Coronary artery (tissue), 2 donors: ENCODE results near the gene ADGRG4.

ENCODE experiments used
- DNase-seq: peaks from one replicate; pipeline ENCODE4 v3.0.0-alpha.2; 2017; ENCODE audit warnings: low spot score
- H3K27ac ChIP-seq, 2 donors: fragments of 200-600 bp; sonication (generic); one replicate each; pipeline ENCODE4 v1.5.1; 2016 to 2019
- H3K4me3 ChIP-seq: fragments of 200-600 bp; sonication (generic); 2 replicates; pipeline ENCODE4 v1.5.1; 2016; ENCODE audit warnings: mild to moderate bottlenecking, moderate library complexity
- CTCF ChIP-seq: fragments of 200-600 bp; sonication (generic); IDR thresholded peaks from one replicate; pipeline ENCODE4 v1.5.1; 2019; ENCODE audit warnings: antibody characterized with exemption

The ADGRG4 gene

GRCh38 chrX:136260776-136261175 lies 40.0 kb upstream of the ADGRG4 start:
- H3K27ac ChIP-seq, result peak overlapping the region; percentile 58 to 79
- no peak for DNase-seq

DNA sequence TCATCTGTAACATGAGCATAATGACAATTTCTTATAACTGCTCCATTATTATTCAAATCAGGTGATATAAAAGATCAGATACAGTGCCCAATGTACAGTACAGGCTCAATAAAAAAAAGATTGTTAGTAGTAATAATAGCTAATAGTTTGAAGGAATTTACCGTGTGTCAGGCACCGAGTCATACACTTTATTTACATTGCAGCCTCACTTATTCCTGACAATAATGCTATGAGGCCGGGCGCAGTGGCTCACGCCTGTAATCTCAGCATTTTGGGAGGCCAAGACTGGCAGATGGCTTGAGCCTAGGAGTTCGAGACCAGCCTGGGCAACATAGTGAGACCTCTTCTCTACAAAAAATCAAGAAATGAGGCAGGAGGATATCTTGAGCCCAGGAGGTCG lies 39.4 kb upstream of the ADGRG4 start:
- no peak for TF ChIP-seq CTCF
- peak overlapping the region; percentile 58 to 79 for H3K27ac ChIP-seq
- H3K4me3 ChIP-seq, result no peak overlapping the region
- DNase-seq, result no peak

More at GRCh38 chrX:136260776-136261175, 40.0 kb upstream of the ADGRG4 start:
- no peak overlapping the region for H3K4me3 ChIP-seq
- TF ChIP-seq CTCF, result no peak

- peak overlapping the region in 1 of 2 donors; percentile 79 for H3K27ac ChIP-seq
- TF ChIP-seq CTCF, result no peak
Measured at GRCh38 chrX:136262243-136262642, 38.5 kb upstream of the ADGRG4 start.

DNA sequence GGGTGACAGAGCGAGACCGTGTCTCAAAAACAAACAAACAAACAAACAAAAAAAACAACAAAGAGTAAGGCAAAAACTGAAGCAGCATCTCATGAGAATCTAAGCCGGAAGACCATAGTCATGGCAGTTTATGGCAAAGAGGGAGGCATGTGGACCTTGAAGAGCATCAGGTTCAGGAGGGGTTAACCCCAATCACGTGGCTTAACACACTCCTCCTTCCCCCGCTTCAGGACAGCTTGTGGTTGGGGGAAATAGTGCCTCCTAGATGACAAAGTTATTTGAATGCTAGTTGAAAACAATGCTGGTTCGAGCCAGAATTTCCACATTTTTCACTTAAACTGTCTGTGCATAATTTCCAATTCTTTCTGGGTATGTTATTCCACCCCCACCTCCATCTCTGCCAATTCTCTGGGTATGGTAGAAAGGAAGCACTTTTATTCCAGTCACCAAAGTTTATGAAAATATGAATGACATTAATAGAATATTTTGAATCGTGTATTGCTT lies 37.9 kb upstream of the ADGRG4 start:
- H3K27ac ChIP-seq, result peak overlapping the region in 1 of 2 donors; percentile 79
- TF ChIP-seq CTCF, result no peak
- no peak overlapping the region for H3K4me3 ChIP-seq
- no peak for DNase-seq

More at GRCh38 chrX:136262243-136262642, 38.5 kb upstream of the ADGRG4 start:
- H3K4me3 ChIP-seq, result no peak overlapping the region
- no peak for DNase-seq

GRCh38 chrX:136266828-136267227 lies 33.9 kb upstream of the ADGRG4 start:
- no peak for TF ChIP-seq CTCF
- DNase-seq, result no peak
- Histone ChIP-seq H3K27ac (no peak overlapping the region), H3K4me3 (no peak overlapping the region)

- TF ChIP-seq CTCF, result peak; percentile 39
- Histone ChIP-seq H3K4me3 (no peak overlapping the region), H3K27ac (no peak overlapping the region)
- no peak for DNase-seq
Measured at GRCh38 chrX:136268051-136269048, 32.4 kb upstream of the ADGRG4 start.
